B cell (primary cell): ENCODE data around the gene THOC5. TPM values are rescaled to one million over a fixed set of nuclear protein-coding genes. Genes with fewer than 3 reads are reported as not detected.
"Not testable (repeated sequence)": the region's sequence is repeated elsewhere in the genome, so short reads cannot be mapped to it uniquely, and the experiment has no call there.

Experiments used
- ATAC-seq: fragments of 200-7000 bp; cut with Tn5 transposase; one replicate; pipeline ENCODE4 v1.10.0; 2021; ENCODE audit warnings: low read depth, mild to moderate bottlenecking, moderate number of reproducible peaks, moderate library complexity
- CTCF ChIA-PET: fragments of 350-600 bp; sonication (Branson Sonifier 250); formaldehyde crosslinking; loops from one replicate; lab custom pipeline; 2021; ENCODE audit warnings: antibody characterized with exemption, inconsistent platforms; lab: Charles Lee
- POLR2A ChIA-PET: fragments of 350-600 bp; sonication (Branson Sonifier 250); formaldehyde crosslinking; loops from one replicate; lab custom pipeline; 2021; ENCODE audit warnings: antibody characterized with exemption; lab: Charles Lee
- DNase-seq: peaks from one replicate; pipeline ENCODE4 v3.0.0; 2013
- H2AFZ ChIP-seq: 2 replicates; pipeline ENCODE4 v1.6.1; 2012; ENCODE audit warnings: mild to moderate bottlenecking, low read depth, low read length; ENCODE audit not compliant: insufficient read depth, poor library complexity, severe bottlenecking
- H3K27ac ChIP-seq, 2 donors: 1 replicate in 1 of 2; 2 replicates in 1 of 2; pipeline ENCODE4 v1.5.1; 2012 to 2013; ENCODE audit warnings: low read length in 2 of 2, mild to moderate bottlenecking in 2 of 2, moderate library complexity in 1 of 2
- H3K27me3 ChIP-seq, 4 experiments: fragments of 200-600 bp in 1 of 4; sonication (generic) in 1 of 4; replicated peaks in 1 of 4; 1 replicate in 2 of 4; 2 replicates in 2 of 4; pipeline versions ENCODE4 v1.6.1 to v1.7.0; 2013 to 2016; ENCODE audit warnings: low read length in 3 of 4, mild to moderate bottlenecking in 2 of 4, mixed read lengths in 1 of 4, moderate library complexity in 1 of 4; ENCODE audit not compliant: insufficient read depth in 4 of 4, control insufficient read depth in 3 of 4; ENCODE audit errors: control extremely low read depth in 1 of 4
- H3K36me3 ChIP-seq, 2 experiments: replicated peaks in 1 of 2; 1 replicate in 1 of 2; 2 replicates in 1 of 2; pipeline versions ENCODE4 v1.6.1 to v1.7.1; 2013; ENCODE audit warnings: low read length in 1 of 2; ENCODE audit not compliant: insufficient read depth in 2 of 2, control insufficient read depth in 1 of 2; ENCODE audit errors: control extremely low read depth in 1 of 2, extremely low read depth in 1 of 2
- H3K4me1 ChIP-seq, 2 donors: fragments of 200-600 bp in 1 of 2; sonication (generic) in 1 of 2; 1 replicate in 1 of 2; 2 replicates in 1 of 2; pipeline versions ENCODE4 v1.5.1 to v1.6.1; 2013 to 2017; ENCODE audit warnings: low read length in 2 of 2; ENCODE audit not compliant: control insufficient read depth in 2 of 2, insufficient read depth in 2 of 2
- H3K4me2 ChIP-seq: replicated peaks from 2 replicates; pipeline ENCODE3; 2012; ENCODE audit warnings: mild to moderate bottlenecking, low read depth, low read length; ENCODE audit not compliant: poor library complexity, severe bottlenecking
- H3K4me3 ChIP-seq, 5 experiments: fragments of 200-600 bp in 1 of 5; sonication (generic) in 1 of 5; 1 replicate in 3 of 5; 2 replicates in 2 of 5; pipeline versions ENCODE4 v1.5.1 to v1.7.0; 2011 to 2016; ENCODE audit warnings: low read length in 4 of 5, mild to moderate bottlenecking in 4 of 5, low read depth in 2 of 5, control low read depth in 1 of 5, moderate library complexity in 1 of 5; ENCODE audit not compliant: insufficient read depth in 1 of 5; ENCODE audit errors: control extremely low read depth in 1 of 5, extremely low read depth in 1 of 5
- H3K79me2 ChIP-seq: fragments of 200-600 bp; sonication (generic); one replicate; pipeline ENCODE4 v1.6.0; 2016; ENCODE audit warnings: low read length; ENCODE audit not compliant: control insufficient read depth, insufficient read depth
- H3K9ac ChIP-seq: fragments of 200-600 bp; sonication (generic); 2 replicates; pipeline ENCODE4 v1.6.1; 2017; ENCODE audit warnings: mild to moderate bottlenecking, low read length, moderate library complexity
- H3K9me3 ChIP-seq, 3 donors: one replicate each; pipeline versions ENCODE4 v1.6.1 to v1.7.1; 2013; ENCODE audit warnings: low read length in 2 of 3; ENCODE audit not compliant: control insufficient read depth in 2 of 3, insufficient read depth in 1 of 3; ENCODE audit errors: control extremely low read depth in 1 of 3
- H4K20me1 ChIP-seq: 2 replicates; pipeline ENCODE4 v1.6.0; 2012; ENCODE audit warnings: mild to moderate bottlenecking, low read length; ENCODE audit not compliant: insufficient read depth, control insufficient read depth, poor library complexity, severe bottlenecking
- H3K27ac Mint-ChIP-seq: one replicate; pipeline ENCODE4 v1.8.0; 2021; ENCODE audit warnings: mixed read lengths
- H3K27me3 Mint-ChIP-seq: one replicate; pipeline ENCODE4 v1.8.0; 2021; ENCODE audit warnings: mixed read lengths
- H3K4me1 Mint-ChIP-seq: one replicate; pipeline ENCODE4 v1.8.0; 2021; ENCODE audit warnings: mixed read lengths
- H3K4me3 Mint-ChIP-seq: one replicate; pipeline ENCODE4 v1.8.0; 2021; ENCODE audit warnings: mixed read lengths
- H3K9me3 Mint-ChIP-seq: one replicate; pipeline ENCODE4 v1.8.0; 2022; ENCODE audit warnings: mixed read lengths; ENCODE audit not compliant: insufficient read depth
- EZH2 ChIP-seq: IDR thresholded peaks from 2 replicates; pipeline ENCODE4 v1.6.1; 2012; ENCODE audit warnings: borderline replicate concordance, low read depth, mild to moderate bottlenecking, moderate library complexity, low read length; ENCODE audit not compliant: insufficient read depth, poor library complexity, severe bottlenecking
- WGBS: methylation state at CpG from one replicate; pipeline ENCODE4 v1.1.5; 2013; ENCODE audit warnings: missing lambda C conversion rate; ENCODE audit not compliant: insufficient coverage; 5-methylcytosine and 5-hydroxymethylcytosine counted together
- intact Hi-C: fragments of 100-400 bp; cut with micrococcal nuclease; formaldehyde crosslinking; loops from one replicate; pipeline ENCODE4 v1.10.0; 2022
- polyA plus RNA-seq: library from polyadenylated mRNA; depleted of rRNA; stranded (reverse); fragments of >200 nt; gene quantifications from 2 replicates; pipeline ENCODE4 v1.2.3, GENCODE V29; 2012
- total RNA-seq, 2 donors: library from RNA; stranded (reverse); fragments of 120-200 nt in 1 of 2; gene quantifications; 1 replicate in 1 of 2; 2 replicates in 1 of 2; pipeline versions ENCODE4 v1.2.3 to v1.2.4, GENCODE V29; 2013 to 2022
- TF ChIP-seq, protein P1 (sequence below): fragments of 200-600 bp; IDR thresholded peaks from one replicate; pipeline ENCODE4 v1.8.0; 2022; ENCODE audit warnings: antibody characterized with exemption, mild to moderate bottlenecking

Gene THOC5
- total and polyA plus RNA-seq, 2 donors (not counting 1 experiment from before 2014, with no cell fraction given) = 26.5 to 59.1 TPM

DNA sequence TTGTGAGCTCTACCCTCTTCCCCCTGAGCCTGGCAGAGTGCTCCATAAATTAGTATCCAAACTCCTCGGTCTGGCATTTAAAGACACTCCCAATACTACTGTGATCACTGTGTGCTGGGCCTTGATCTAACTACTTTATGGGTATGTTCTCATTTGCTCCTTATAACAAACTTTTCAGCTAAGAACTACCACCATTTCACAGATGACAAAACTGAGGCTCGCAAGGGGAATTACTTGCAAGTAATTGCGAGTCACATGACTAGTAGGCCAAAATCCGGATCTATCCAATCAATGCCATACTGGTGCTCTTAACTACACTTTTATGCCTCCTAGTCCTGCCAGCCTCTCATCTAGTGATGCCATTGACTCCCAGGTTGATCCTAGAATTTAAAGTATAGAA, 3.6 kb downstream of the THOC5 start:
- H3K9me3 Mint-ChIP-seq = no peaks in the 10 kb centered on the region
- H3K79me2 ChIP-seq = peaks cover 17% of the 10 kb centered on the region
- POLR2A ChIA-PET = no interaction called here
- H3K27ac ChIP-seq = no peak overlapping the region
- H3K27me3 Mint-ChIP-seq = no peaks in the 10 kb centered on the region
- intact Hi-C loops = no loop called here
- no peaks in the 10 kb centered on the region for H3K27me3 ChIP-seq
- peaks cover 23% of the 10 kb centered on the region for H3K4me1 Mint-ChIP-seq
- no peak overlapping the region for H3K4me3 Mint-ChIP-seq
- H4K20me1 ChIP-seq = no peaks in the 10 kb centered on the region
- CTCF ChIA-PET = interaction anchor here (1.5 kb wide), 1 partner anchor 40 kb away, joined by 3 read pairs; no protein-coding TSS in a partner anchor
- no peak for TF ChIP-seq EZH2
- TF ChIP-seq, protein P1, sequence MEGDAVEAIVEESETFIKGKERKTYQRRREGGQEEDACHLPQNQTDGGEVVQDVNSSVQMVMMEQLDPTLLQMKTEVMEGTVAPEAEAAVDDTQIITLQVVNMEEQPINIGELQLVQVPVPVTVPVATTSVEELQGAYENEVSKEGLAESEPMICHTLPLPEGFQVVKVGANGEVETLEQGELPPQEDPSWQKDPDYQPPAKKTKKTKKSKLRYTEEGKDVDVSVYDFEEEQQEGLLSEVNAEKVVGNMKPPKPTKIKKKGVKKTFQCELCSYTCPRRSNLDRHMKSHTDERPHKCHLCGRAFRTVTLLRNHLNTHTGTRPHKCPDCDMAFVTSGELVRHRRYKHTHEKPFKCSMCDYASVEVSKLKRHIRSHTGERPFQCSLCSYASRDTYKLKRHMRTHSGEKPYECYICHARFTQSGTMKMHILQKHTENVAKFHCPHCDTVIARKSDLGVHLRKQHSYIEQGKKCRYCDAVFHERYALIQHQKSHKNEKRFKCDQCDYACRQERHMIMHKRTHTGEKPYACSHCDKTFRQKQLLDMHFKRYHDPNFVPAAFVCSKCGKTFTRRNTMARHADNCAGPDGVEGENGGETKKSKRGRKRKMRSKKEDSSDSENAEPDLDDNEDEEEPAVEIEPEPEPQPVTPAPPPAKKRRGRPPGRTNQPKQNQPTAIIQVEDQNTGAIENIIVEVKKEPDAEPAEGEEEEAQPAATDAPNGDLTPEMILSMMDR = no peak
- peaks cover 6 to 25% of the 10 kb centered on the region in 2 experiments for H3K36me3 ChIP-seq
- no peak overlapping the region for H3K27ac Mint-ChIP-seq
- no peak for DNase-seq
- H3K4me1 ChIP-seq = peaks cover 7 to 15% of the 10 kb centered on the region in 2 donors
- no peak overlapping the region for H3K9ac ChIP-seq
- H3K9me3 ChIP-seq = no peaks in the 10 kb centered on the region
- H3K4me2 ChIP-seq = no peak overlapping the region
- no peak overlapping the region for H3K4me3 ChIP-seq
- no peak for ATAC-seq
- WGBS = 95% methylated on average over 4 of the region's 4 CpGs
- H2AFZ ChIP-seq = no peak overlapping the region

DNA sequence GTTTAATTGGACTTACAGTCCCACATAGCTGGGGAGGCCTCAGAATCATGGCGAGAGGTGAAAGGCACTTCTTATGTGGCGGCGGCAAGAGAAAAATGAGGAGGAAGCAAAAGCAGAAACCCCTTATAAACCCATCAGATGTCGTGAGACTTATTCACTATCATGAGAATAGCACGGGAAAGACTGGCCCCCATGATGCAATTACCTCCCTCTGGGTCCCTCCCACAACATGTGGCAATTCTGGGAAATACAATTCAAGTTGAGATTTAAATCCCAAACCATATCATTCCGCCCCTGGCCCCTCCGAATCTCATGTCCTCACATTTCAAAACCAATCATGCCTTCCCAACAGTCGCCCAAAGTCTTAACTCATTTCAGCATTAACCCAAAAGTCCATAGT, 8.5 kb downstream of the THOC5 start:
- H4K20me1 ChIP-seq, H3K4me3 Mint-ChIP-seq, H3K79me2 ChIP-seq, H3K27me3 Mint-ChIP-seq, POLR2A ChIA-PET, H3K4me1 ChIP-seq, H3K27ac Mint-ChIP-seq, H3K9ac ChIP-seq, DNase-seq, H3K27ac ChIP-seq, H2AFZ ChIP-seq, H3K9me3 ChIP-seq, H3K4me2 ChIP-seq, H3K4me3 ChIP-seq, H3K27me3 ChIP-seq, intact Hi-C loops, H3K9me3 Mint-ChIP-seq, ATAC-seq, CTCF ChIA-PET: not testable (repeated sequence)
- H3K4me1 Mint-ChIP-seq = peaks cover 16% of the 10 kb centered on the region
- peaks cover 6 to 31% of the 10 kb centered on the region in 2 experiments for H3K36me3 ChIP-seq
- WGBS = 100% methylated on average over 6 of the region's 8 CpGs
